Measurements from ENCODE around the gene ZNF263. TPM values are rescaled to one million over a fixed set of nuclear protein-coding genes. Genes with fewer than 3 reads are reported as not detected.

ZNF263 gene
- total RNA-seq, 1 experiment from 2014 or later, result 31.4 TPM

GRCh38 chr16:3262517-3262916, 20.8 kb upstream of the ZNF263 start:
- H3K27ac ChIP-seq (ENCODE audit: low read depth, low read length), result peak overlapping the region; percentile 89
- peak overlapping the region in 1 of 2 experiments; percentile 65; a peak in 1 of 4 replicates for H3K4me3 ChIP-seq (replicated peaks in 1 of 2; ENCODE audit: low read depth in 1 of 2, low read length in 2 of 2)
- intact Hi-C loops (cut with micrococcal nuclease), result loop anchor here (10.0 kb wide), 1 partner anchor 182 kb away; the partner anchor contains the start of genes NAA60 and ZNF597
- H3K27me3 ChIP-seq (ENCODE audit: insufficient read depth, low read length), result no peaks in the 10 kb centered on the region
- no TSS peak for BruUV-seq (replicated peaks)
- no peak for DNase-seq (ENCODE audit: low read depth, low spot score)
- CTCF ChIA-PET, result no interaction called here
- peak overlapping the region; percentile 88 for H3K4me2 ChIP-seq (ENCODE audit: low read length)
- H3K9me3 ChIP-seq (ENCODE audit: control insufficient read depth in 1 of 2, insufficient read depth in 1 of 2, low read depth in 1 of 2, low read length in 2 of 2), result no peaks in the 10 kb centered on the region; a peak in 1 of 4 replicates
- no peaks in the 10 kb centered on the region for H4K20me1 ChIP-seq (ENCODE audit: insufficient read depth)
- H2AFZ ChIP-seq (ENCODE audit: low read depth, low read length, poor library complexity, severe bottlenecking), result no peak overlapping the region
- TF ChIP-seq EZH2 (IDR thresholded peaks at IDR 0.05) (no peak), SRF (IDR thresholded peaks at IDR 0.05; ENCODE audit: low read depth) (no peak), POLR2AphosphoS5 (IDR thresholded peaks at IDR 0.05; ENCODE audit: low read depth, low read length) (no peak), ZBTB33 (IDR thresholded peaks at IDR 0.05; ENCODE audit: extremely low read depth, insufficient replicate concordance, low read length) (no peak), CTCF (IDR thresholded peaks at IDR 0.05 in 2 of 3, conservative IDR thresholded peaks at IDR 0.05 in 1 of 3; ENCODE audit: borderline replicate concordance in 1 of 3, insufficient read depth in 1 of 3, low read depth in 2 of 3, low read length in 2 of 3) (no peak), ELF1 (IDR thresholded peaks at IDR 0.05; ENCODE audit: borderline replicate concordance, low read depth) (no peak), TCF7L2 (IDR thresholded peaks at IDR 0.05; ENCODE audit: borderline replicate concordance, extremely low read depth, insufficient read depth, insufficient read length) (no peak), CBX3 (IDR thresholded peaks at IDR 0.05; ENCODE audit: low read depth) (no peak)
- no peaks in the 10 kb centered on the region for H3K79me2 ChIP-seq (ENCODE audit: insufficient read depth, low read length)
- RAD21 ChIA-PET (ENCODE audit: low non-redundant PET in 1 of 2, low total read pairs in 2 of 2, uncharacterized antibody in 2 of 2, unreplicated experiment in 2 of 2), result no interaction called here
- H3K4me1 ChIP-seq (ENCODE audit: control insufficient read depth in 1 of 2, insufficient read depth in 2 of 2, low read length in 2 of 2), result peaks cover 14 to 28% of the 10 kb centered on the region in 2 experiments
- H3K36me3 ChIP-seq (ENCODE audit: control insufficient read depth in 1 of 2, insufficient read depth in 2 of 2, low read length in 2 of 2), result no peaks in the 10 kb centered on the region
- H3K9me2 ChIP-seq (ENCODE audit: insufficient read depth), result no peaks in the 10 kb centered on the region
- ATAC-seq, result no peak
- POLR2A ChIA-PET, result interaction anchor here (0.6 kb wide), 1 partner anchor 241 kb away, joined by 3 read pairs; no protein-coding TSS in a partner anchor
- H3K9ac ChIP-seq (ENCODE audit: low read length), result no peak overlapping the region
